HG03039 (cell line): ENCODE data around the gene AKR1A1.
"Not testable (repeated sequence)": the region's sequence is repeated elsewhere in the genome, so short reads cannot be mapped to it uniquely, and the experiment has no call there.

Source experiments
- ATAC-seq: cut with Tn5 transposase; IDR thresholded peaks from one replicate; pipeline ENCODE4 v1.9.1; 2021; ENCODE audit warnings: mild to moderate bottlenecking, moderate library complexity; ENCODE audit not compliant: unreplicated experiment

Gene AKR1A1

DNA sequence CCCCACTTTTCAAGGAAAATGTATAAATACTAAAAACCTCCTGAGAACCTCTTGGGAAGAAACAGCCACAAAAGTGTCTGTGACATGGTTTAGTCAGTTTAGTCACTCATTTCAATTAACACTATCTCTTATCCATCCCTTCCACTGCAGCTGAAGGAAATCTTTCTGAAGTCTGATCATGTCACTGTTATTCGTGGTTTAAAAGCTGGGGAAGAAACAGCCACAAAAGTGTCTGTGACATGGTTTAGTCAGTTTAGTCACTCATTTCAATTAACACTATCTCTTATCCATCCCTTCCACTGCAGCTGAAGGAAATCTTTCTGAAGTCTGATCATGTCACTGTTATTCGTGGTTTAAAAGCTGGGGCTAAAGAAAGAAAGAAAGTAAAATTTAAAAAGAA, 27.1 kb upstream of the AKR1A1 start:
- not testable (repeated sequence) for ATAC-seq

DNA sequence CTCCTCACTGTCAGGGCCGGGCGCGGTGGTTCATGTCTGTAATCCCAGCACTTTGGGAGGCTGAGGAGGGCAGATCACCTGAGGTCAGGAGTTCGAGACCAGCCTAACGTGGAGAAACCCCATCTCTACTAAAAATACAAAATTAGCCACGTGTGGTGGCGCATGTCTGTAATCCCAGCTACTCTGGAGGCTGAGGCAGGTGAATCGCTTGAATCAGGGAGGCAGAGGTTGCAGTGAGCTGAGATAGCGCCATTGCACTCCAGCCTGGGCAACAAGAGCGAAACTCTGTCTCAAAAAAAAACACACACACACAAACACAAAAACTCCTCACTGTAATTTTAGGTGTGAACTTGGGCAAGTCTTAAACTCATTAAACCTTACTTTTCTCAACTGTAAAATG, 26.7 kb upstream of the AKR1A1 start:
- ATAC-seq: not testable (repeated sequence)

DNA sequence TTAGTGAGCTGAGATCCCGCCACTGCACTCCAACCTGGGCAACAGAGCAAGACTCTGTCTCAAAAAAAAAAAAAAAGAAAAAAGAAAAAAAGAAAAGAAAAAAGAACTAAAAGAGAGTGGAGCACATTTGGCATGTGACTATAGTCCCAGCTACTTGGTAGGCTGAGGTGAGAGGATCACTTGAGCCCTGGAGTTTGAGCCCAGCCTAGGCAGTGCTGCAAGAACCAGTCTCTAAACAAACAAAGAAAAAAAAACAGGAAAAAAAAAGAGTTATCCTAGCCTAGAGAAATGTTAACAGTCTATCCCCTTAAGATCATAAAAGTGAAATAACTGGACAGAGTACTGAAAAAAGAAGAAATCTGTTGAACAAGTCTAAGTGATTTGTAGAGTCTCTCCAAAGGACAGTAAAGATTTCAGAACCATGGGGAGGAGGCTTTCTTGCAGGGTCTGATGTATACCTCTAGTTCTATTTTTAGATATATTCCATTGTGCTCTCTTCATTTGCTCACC, 24.4 kb upstream of the AKR1A1 start:
- no peak for ATAC-seq

DNA sequence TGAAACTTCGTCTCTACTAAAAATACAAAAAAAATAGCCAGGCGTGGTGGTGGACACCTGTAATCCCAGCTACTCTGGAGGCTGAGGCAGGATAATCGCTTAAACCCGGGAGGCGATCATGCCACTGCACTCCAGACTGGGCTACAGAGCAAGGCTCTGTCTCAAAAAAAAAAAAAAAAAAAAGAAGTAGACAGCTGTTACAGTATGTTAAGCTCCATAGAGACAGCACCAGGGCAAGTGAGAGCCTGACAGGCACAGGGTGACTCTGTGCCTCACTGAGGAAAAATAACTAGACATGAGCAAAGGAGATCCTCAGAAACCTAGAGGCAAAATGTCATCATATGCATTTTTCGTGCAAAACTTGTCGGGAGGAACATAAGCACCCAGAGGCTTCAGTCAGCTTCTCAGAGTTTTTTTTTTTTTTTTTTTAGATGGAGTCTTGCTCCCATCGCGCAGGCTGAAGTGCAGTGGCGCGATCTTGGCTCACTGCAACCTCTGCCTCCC, 19.9 kb upstream of the AKR1A1 start:
- no peak for ATAC-seq

DNA sequence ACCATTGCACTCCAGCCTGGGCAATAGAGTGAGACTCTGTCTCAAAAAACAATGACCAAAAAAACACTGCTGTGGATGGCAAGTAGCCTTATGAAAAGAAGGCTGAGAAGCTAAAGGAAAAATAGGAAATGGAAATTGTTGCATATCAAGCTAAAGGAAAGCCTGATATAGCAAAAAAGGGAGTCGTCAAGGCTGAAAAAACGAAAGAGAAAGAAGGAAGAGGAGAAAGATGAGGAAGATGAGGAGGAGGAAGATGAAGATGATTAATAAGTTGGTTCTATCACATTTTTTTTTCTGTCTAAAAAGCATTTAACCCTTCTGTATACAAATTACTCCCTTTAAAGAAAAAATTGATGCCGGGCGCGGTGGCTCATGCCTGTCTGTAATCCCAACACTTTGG, 18.8 kb upstream of the AKR1A1 start:
- ATAC-seq: no peak

DNA sequence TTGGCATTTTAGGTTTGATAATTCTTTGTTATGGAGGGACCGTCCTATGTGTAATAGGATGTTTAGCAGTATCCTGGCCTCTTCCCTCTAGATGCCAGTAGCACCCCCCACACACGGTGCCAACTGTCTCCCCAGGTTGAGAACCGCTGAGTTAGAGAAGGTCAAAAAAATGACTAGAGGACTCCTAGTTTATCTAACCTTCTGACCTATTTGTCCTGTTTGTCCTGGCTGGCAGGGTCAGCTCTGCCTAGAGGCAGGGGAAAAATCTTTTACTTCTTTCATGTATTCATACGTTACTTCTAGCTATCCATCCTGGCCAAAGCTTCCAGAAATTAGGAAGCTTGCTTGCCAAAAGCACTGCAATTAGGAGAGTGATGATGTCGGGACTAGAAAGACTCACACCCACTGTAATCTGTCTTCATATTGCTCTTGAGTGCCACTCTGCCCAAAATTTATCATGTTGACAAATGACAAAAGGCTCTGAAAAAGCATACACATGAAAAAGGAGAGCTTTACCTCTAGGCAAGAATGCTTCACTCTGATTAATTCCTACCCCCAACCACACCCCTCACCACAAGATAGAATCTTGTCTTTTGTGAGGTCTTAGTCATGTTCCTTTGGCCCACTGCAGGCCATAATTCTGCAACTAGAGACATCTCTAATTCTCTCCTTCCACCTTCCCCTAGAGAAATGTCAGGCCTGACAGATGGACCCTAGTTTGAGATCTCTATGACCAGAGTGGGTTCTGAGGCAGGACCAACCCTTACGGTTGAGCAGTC, 14.4 kb upstream of the AKR1A1 start:
- ATAC-seq: no peak

DNA sequence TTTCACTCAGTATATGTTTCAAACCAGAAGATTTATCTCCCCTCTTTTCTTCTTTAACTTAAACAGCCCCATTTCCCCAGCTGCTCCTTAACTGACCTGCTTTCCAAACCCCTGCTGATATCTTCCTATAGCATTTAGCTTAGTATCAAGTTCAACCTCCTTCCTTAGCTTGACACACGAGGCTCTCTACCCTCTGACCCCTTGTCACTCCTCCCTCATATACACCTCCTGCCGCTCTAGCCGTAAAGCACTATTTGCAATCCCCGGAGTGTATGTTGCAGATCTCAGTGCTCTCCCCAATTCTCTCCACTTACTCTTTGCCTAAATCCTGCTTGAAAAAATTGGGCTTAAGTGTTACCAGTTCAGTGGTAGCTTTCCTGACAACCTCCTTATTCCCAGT, 13.7 kb upstream of the AKR1A1 start:
- ATAC-seq: no peak

DNA sequence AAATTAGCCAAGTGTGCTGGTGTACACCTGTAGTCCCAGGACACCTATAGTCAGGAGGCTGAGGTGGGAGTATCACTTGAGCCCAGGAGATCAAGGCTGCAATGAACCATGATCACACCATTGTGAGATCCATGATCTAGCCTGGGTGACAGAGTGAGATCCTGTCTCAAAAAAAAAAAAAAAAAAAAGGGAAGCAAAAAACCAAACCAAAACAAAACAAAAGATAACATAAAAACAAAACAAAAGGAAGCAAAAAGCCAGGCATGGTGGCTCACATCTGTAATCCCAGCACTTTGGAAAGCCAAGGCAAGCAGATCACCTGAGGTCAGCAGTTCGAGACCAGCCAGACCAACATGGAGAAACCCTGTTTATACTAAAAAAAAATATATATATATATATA, 9.4 kb upstream of the AKR1A1 start:
- no peak for ATAC-seq

DNA sequence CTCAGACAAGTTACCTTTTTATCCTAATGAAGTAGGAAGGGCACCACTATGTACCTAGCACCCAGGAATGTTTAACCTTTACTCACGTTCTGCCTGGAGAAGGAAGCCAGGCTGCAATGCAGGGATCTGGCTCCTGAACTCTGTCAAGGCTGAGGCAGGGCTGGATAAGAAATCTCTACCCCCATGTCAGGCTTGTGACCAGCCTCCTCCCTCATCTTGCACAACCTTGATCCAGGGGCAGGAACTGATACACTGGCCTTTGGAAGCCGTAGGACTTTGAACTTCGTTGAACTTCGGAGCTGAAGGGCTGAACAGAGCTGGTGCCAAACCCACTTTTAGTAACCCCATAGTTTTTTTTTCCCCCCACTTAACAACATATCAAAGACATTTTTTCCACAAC, 8.0 kb upstream of the AKR1A1 start:
- ATAC-seq: no peak

DNA sequence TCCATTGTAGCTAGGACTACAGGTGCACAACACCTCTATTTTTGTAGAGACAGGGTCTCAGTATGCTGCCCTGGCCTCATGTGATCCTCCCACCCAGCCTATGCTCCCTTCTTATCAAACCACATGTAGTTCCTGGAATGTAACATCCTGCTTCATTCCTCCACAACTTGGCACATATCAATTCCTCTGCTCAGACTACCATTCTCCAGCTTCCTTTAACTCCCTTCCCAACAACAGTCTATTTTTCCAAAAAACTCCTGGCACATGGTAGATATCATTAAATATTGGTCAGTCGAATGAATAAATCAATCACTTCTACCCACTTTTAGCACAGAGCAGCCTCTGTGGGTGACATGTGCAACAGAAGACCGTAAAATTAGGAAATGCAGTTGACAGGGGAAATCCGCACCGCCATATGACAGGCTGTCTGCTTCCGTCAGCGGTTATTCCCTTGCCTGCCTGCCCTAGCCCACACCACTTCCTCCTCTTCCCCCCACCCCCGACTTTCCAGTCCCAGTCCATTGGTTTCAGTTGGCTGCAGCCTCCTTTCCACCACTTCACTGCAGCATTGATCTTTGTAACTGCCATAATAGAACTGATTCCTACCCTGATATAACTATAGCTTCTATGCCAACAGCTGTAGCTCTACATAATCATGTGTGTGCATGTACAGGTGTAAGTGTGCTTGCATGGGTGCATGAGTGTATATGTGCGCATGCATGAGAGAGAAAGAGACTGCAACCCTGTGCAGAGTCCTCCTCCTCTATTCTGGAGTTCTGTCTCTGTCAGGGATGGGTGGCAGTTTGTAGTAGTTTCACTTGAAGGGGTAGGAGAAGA, 6.8 kb upstream of the AKR1A1 start:
- ATAC-seq: no peak

DNA sequence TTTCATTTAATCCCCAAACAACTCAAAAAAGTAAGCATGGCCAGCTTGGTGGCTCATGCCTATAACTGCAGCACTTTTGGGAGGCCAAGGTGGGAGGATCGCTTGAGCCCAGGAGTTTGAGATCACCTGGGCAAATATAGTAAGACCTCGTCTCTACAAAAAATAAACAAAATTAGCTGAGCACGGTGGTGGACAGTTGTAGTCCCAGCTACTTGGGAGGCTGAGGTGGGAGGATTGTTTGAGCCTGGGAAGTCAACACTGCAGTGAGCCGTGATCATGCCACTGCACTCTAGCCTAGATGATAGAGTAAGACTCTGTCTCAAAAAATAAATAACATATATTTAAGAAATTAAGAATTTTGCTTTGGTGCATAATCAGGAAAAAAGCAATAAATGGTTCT, 6.1 kb upstream of the AKR1A1 start:
- no peak for ATAC-seq

DNA sequence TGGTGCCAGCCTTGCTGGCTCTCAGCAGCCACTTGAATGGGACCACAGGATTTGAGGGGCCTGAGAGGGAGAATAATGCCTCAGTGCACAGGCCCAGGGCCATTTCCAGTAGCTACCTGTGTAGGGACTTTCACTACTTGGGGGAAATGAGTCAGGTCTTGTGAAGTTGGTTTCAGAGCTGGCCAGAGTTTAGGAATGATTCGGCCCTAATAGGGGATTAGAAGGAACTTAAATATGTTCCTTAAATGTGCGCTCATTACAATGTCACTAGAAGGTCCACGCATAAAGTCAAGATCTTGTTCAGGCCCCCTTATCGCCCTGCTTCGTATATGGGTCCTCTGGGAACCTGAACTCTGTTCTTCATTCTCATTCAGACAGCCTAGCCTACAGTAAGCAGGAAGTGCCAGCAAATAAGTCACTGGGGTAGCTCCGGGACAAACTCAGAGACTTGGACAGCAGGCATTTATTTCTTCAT, 5.6 kb upstream of the AKR1A1 start:
- ATAC-seq: no peak

DNA sequence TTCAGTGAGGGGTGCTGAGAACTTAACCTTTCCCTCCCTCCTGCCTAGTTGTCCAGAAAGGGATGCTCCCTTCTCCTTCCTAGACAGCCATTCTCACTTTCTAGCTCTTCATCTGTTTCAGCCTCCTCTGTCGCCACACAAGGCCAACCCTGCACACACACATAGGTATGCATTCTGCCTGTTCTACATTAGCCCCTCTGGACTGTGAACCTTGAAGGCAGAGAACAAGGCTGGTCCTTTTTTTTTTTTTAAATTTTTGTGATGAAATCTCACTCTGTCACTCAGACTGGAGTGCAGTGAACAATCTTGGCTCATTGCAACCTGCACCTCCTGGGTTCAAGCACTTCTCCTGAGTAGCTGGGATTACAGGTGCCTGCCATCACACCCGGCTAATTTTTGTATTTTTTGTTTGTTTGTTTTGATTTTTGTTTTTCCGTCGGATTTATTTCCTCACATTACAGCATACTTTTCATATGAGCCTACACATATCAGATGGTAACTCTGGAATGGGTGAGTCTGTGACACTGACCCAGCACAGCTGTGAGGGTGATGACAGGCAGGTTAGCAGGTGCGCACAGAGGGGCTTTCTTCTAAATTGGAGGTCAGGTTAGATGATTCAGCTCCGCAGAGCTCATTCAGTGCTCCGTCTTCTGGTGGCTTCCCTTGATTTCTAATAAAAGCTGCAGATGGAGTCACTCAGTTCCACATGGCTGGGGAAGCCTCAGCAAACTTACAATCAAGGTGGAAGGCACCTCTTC, 4.9 kb upstream of the AKR1A1 start:
- no peak for ATAC-seq

DNA sequence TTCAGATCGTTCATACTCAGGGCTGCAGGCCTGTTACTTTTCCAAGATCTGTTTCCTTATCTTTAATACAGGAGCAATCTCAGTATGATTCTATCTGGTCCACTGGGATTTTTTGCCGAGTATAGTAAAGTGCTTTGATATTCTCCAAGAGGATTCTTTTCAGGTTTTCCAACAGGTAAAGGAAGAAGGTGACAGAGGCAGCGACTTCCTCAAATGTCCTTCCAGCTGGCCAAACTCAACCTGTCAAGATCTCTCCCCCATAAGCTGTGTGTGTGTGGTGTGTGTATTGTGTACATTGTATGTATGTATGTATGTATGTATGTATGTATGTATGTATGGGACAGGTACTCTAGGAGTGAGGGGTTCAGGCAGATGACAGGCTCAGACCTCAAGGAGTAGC, 1.1 kb downstream of the AKR1A1 start:
- ATAC-seq: no peak

DNA sequence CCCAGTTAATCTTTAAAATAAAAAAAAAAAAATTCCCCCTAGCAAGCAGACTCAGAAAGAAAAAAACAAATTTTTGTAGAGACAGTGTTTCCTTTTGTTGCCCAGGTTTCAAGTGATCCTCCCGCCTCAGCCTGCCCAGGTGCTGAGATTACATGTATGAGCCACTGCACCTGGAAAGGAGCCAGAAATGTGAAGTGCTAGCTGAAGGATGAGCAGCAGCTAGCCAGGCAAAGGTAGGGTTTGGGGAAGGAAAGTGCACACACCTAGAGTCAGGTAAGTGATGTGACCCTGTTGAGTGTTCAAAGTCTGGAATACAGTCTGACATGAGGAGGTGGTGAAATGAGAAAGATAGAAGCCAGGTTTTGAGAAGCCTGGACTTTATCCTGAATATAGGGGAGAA, 1.7 kb downstream of the AKR1A1 start:
- no peak for ATAC-seq

DNA sequence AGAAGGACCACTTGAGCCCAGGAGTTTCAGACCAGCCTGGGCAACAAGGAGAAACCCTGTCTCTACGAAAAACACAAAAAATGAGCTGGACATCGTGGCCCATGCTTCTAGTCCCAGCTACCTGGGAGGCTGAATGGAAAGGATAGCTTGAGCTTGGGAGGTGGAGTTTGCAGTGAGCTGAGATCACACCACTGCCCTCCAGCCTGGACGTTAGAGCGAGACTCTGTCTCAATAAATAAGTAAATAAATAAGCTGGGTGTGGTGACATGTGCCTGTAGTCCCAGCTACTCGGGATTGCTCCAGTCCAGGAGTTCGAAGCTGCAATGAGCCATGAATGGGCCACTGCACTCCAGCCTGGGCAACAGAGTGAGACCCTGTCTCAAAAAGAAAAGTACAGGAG, 3.6 kb downstream of the AKR1A1 start:
- no peak for ATAC-seq

DNA sequence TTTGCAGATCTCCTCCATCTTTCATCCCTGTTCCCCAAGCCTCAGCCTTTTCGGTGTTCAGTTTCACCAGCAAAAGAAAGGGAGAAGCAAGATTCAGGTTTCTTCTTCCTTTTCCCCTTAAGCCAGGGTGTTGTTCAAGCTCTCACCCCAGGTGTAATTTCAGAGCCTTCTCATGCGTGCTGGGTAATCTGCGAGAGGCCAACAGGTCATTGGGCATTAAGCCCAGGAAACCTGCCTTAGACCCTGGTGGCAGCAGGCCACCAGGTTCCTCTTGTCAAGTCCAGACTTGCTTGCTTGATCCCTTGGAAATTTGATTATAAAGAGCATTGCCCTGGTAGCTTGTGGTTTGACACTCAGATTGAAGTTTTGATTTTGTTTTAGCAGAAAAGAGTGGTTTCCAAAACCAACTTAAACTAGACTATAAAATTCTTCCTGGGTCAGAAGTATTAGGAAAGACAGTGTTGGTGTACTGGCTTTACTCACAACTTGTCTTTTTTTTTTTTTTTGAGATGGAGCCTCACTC, 6.9 kb downstream of the AKR1A1 start:
- ATAC-seq: no peak

DNA sequence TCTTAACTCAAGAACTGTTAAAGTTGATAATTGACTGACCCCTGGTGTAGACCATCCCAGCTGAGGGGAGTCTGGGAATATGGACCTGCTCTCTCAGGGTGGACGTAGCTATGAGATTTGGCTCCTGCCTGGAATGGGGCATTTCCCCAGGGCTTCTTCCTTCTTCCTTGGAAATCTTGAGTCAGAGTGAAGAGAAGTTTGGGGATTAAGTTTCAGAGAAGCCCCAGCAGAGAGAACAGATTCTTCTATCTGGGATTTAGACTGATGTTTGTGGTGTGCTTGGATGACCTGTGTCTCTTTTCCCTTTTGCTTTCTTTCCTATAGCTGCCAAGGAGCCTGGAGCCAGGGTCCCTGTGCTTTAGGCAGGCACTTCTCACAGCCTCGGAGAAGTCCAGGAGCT, 13.2 kb downstream of the AKR1A1 start:
- no peak for ATAC-seq

DNA sequence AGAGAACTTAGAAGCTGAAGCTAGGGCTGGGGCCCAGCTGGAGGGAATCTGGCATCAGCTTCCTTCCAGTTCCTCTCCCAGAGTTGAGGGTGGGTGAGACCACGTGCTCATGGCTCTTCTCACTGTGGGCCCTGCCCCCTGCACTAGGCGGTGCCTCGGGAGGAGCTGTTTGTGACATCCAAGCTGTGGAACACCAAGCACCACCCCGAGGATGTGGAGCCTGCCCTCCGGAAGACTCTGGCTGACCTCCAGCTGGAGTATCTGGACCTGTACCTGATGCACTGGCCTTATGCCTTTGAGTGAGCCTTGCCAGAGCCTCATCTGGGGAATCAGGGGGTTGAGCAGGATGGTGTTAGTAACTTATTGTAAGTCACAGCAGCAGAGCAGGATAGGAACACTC, 16.1 kb downstream of the AKR1A1 start:
- ATAC-seq: no peak

DNA sequence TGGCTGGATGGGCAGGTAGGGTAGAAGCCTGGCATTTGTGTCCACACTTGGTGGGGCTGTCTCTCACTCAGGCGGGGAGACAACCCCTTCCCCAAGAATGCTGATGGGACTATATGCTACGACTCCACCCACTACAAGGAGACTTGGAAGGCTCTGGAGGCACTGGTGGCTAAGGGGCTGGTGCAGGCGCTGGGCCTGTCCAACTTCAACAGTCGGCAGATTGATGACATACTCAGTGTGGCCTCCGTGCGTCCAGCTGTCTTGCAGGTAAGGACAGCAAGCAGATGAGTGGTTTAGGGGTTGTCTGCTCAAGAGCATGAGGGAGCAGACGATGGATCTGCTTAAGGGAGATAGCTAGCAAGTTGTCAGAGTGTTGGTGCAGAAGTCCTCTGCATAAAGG, 17.3 kb downstream of the AKR1A1 start:
- no peak for ATAC-seq

DNA sequence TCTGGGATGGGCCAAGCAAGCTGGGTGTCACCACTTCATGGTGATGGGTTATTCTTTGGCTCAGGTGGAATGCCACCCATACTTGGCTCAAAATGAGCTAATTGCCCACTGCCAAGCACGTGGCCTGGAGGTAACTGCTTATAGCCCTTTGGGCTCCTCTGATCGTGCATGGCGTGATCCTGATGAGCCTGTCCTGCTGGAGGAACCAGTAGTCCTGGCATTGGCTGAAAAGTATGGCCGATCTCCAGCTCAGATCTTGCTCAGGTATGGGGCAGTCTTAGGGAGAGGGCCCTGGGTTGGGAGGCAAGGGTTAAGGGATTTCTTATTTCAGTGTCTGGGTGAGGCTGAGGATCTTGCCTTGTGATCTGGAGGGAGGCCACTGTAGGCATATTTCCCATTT, 17.8 kb downstream of the AKR1A1 start:
- no peak for ATAC-seq
